IMR-90 (cell line): ENCODE data around the gene SECTM1. TPM values are rescaled to one million over a fixed set of nuclear protein-coding genes. Genes with fewer than 3 reads are reported as not detected.

Experiments
- ATAC-seq: fragments of 200-7000 bp; cut with Tn5 transposase; 2 replicates; pipeline ENCODE4 v1.9.1; 2020; ENCODE audit warnings: low read depth, mild to moderate bottlenecking, moderate library complexity
- BruUV-seq: library from RNA; stranded (reverse); fragments of 400-500 nt; replicated peaks from 2 replicates; lab custom pipeline; 2021; lab: Mats Ljungman, UMichigan
- CTCF ChIA-PET: fragments of 300-600 bp; formaldehyde crosslinking; extraction: SDS; loops from one replicate; lab custom pipeline; 2021; ENCODE audit warnings: antibody characterized with exemption; lab: Yijun Ruan, JAX
- POLR2A ChIA-PET: fragments of 300-600 bp; sonication (Branson Sonifier 250); formaldehyde crosslinking; loops from one replicate; lab custom pipeline; 2022; ENCODE audit warnings: antibody characterized with exemption; ENCODE audit not compliant: unreplicated experiment; lab: Charles Lee
- DNase-seq: peaks from one replicate; pipeline ENCODE4 v3.0.0; 2013
- H2AFZ ChIP-seq: replicated peaks from 2 replicates; pipeline ENCODE3; 2013; ENCODE audit warnings: low read length, mild to moderate bottlenecking; ENCODE audit not compliant: poor library complexity
- H2AK5ac ChIP-seq: 2 replicates; pipeline ENCODE4 v1.6.1; 2013; ENCODE audit warnings: low read depth, low read length, inconsistent platforms
- H2AK9ac ChIP-seq: replicated peaks from 2 replicates; pipeline ENCODE3; 2013; ENCODE audit warnings: mild to moderate bottlenecking, low read depth, low read length, moderate library complexity; ENCODE audit not compliant: poor library complexity
- H2BK120ac ChIP-seq: 2 replicates; pipeline ENCODE4 v1.6.1; 2013; ENCODE audit warnings: low read depth, low read length, inconsistent platforms
- H2BK15ac ChIP-seq: 3 replicates; pipeline ENCODE4 v1.6.1; 2013; ENCODE audit warnings: low read depth, low read length, inconsistent platforms
- H2BK20ac ChIP-seq: 2 replicates; pipeline ENCODE4 v1.6.1; 2013; ENCODE audit warnings: low read depth, mild to moderate bottlenecking, inconsistent platforms, low read length, moderate library complexity
- H2BK5ac ChIP-seq: 2 replicates; pipeline ENCODE4 v1.6.1; 2013; ENCODE audit warnings: mild to moderate bottlenecking, low read depth, low read length, inconsistent platforms; ENCODE audit not compliant: poor library complexity, severe bottlenecking
- H3K14ac ChIP-seq: replicated peaks from 2 replicates; pipeline ENCODE4 v1.6.1; 2013; ENCODE audit warnings: low read depth, low read length, inconsistent platforms
- H3K18ac ChIP-seq: 2 replicates; pipeline ENCODE4 v1.6.1; 2013; ENCODE audit warnings: low read depth, low read length, control low read depth
- H3K23ac ChIP-seq: 2 replicates; pipeline ENCODE4 v1.6.1; 2013; ENCODE audit warnings: low read depth, low read length, inconsistent platforms
- H3K27ac ChIP-seq: 2 replicates; pipeline ENCODE4 v1.5.1; 2013; ENCODE audit warnings: mild to moderate bottlenecking, control low read depth, low read length; ENCODE audit not compliant: insufficient read depth
- H3K27me3 ChIP-seq: 2 replicates; pipeline ENCODE4 v1.6.1; 2013; ENCODE audit warnings: low read length; ENCODE audit not compliant: control insufficient read depth, insufficient read depth
- H3K36me3 ChIP-seq: 2 replicates; pipeline ENCODE4 v1.6.1; 2013; ENCODE audit warnings: low read length, mixed read lengths; ENCODE audit not compliant: control insufficient read depth, insufficient read depth
- H3K4ac ChIP-seq: 2 replicates; pipeline ENCODE4 v1.6.1; 2013; ENCODE audit warnings: low read depth, low read length, inconsistent platforms
- H3K4me1 ChIP-seq: 2 replicates; pipeline ENCODE4 v1.6.1; 2013; ENCODE audit warnings: low read length, mixed read lengths; ENCODE audit not compliant: control insufficient read depth, insufficient read depth
- H3K4me2 ChIP-seq: 2 replicates; pipeline ENCODE4 v1.6.1; 2013; ENCODE audit warnings: low read depth, mild to moderate bottlenecking, control low read depth, low read length, moderate library complexity
- H3K4me3 ChIP-seq: 2 replicates; pipeline ENCODE4 v1.5.1; 2013; ENCODE audit warnings: low read depth, mild to moderate bottlenecking, control low read depth, low read length, moderate library complexity; ENCODE audit not compliant: insufficient read depth
- H3K56ac ChIP-seq: 2 replicates; pipeline ENCODE4 v1.6.1; 2013; ENCODE audit warnings: low read length, inconsistent platforms; ENCODE audit not compliant: insufficient read depth; ENCODE audit errors: extremely low read depth
- H3K79me1 ChIP-seq, 2 experiments: 2 replicates each; pipeline ENCODE4 v1.6.1; 2013; ENCODE audit warnings: low read length in 2 of 2, inconsistent platforms in 1 of 2, low read depth in 1 of 2
- H3K9ac ChIP-seq: 2 replicates; pipeline ENCODE4 v1.6.1; 2013; ENCODE audit warnings: low read depth, low read length, control low read depth
- H3K9me1 ChIP-seq: 2 replicates; pipeline ENCODE4 v1.6.1; 2013; ENCODE audit warnings: low read length, inconsistent platforms; ENCODE audit not compliant: insufficient read depth
- H3K9me3 ChIP-seq: 2 replicates; pipeline ENCODE4 v1.6.1; 2013; ENCODE audit warnings: low read length; ENCODE audit not compliant: control insufficient read depth, insufficient read depth
- H4K20me1 ChIP-seq: 2 replicates; pipeline ENCODE4 v1.6.1; 2013; ENCODE audit warnings: low read length, inconsistent platforms; ENCODE audit not compliant: insufficient read depth
- H4K5ac ChIP-seq: 2 replicates; pipeline ENCODE4 v1.6.1; 2013; ENCODE audit warnings: mild to moderate bottlenecking, low read depth, low read length, control low read depth
- H4K8ac ChIP-seq, 2 experiments: 2 replicates each; pipeline ENCODE4 v1.6.1; 2013; ENCODE audit warnings: low read depth in 2 of 2, low read length in 2 of 2, control low read depth in 1 of 2, inconsistent platforms in 1 of 2
- H4K91ac ChIP-seq: 2 replicates; pipeline ENCODE4 v1.6.1; 2013; ENCODE audit warnings: low read depth, low read length, inconsistent platforms; ENCODE audit not compliant: insufficient read depth
- BHLHE40 ChIP-seq: fragments of 150-350 bp; IDR thresholded peaks from 2 replicates; pipeline ENCODE4 v1.6.1; 2016; ENCODE audit warnings: mild to moderate bottlenecking, low read depth, low read length
- CEBPB ChIP-seq: IDR thresholded peaks from 2 replicates; pipeline ENCODE4 v1.6.1; 2012; ENCODE audit warnings: low read depth, low read length, improper control_type of control experiment
- CHD1 ChIP-seq: IDR thresholded peaks from 2 replicates; pipeline ENCODE4 v1.6.1; 2012; ENCODE audit warnings: low read depth, low read length, improper control_type of control experiment
- MAZ ChIP-seq: IDR thresholded peaks from 2 replicates; pipeline ENCODE4 v1.6.1; 2012; ENCODE audit warnings: low read depth, mild to moderate bottlenecking, low read length, improper control_type of control experiment, moderate library complexity, borderline replicate concordance
- MXI1 ChIP-seq: IDR thresholded peaks from 2 replicates; pipeline ENCODE4 v1.6.1; 2012; ENCODE audit warnings: low read depth, mild to moderate bottlenecking, low read length, moderate library complexity, borderline replicate concordance
- NFE2L2 ChIP-seq: fragments of 150-350 bp; IDR thresholded peaks from 2 replicates; pipeline ENCODE4 v1.6.1; 2016; ENCODE audit warnings: low read depth, mild to moderate bottlenecking, low read length
- WGBS, 2 experiments: methylation state at CpG; one replicate each; pipeline versions ENCODE4 v1.1.5 to v1.1.7; 2013; ENCODE audit warnings: missing lambda C conversion rate in 2 of 2; ENCODE audit not compliant: insufficient read length in 1 of 2; ENCODE audit errors: extremely low coverage in 2 of 2; 5-methylcytosine and 5-hydroxymethylcytosine counted together
- dilution Hi-C: fragments of 300-500 bp; cut with HindIII; formaldehyde crosslinking; loops from one replicate; pipeline ENCODE4 v1.14.3; 2018; ENCODE audit warnings: low sequenced_read_pairs; ENCODE audit not compliant: unreplicated experiment
- in situ Hi-C: fragments of 300-500 bp; cut with MboI; formaldehyde crosslinking; loops from 3 replicates; pipeline ENCODE4 v1.14.3; 2019; ENCODE audit warnings: low sequenced_read_pairs, inconsistent platforms, mixed read lengths
- intact Hi-C: fragments of 100-400 bp; cut with micrococcal nuclease; formaldehyde crosslinking; loops from 2 replicates; pipeline ENCODE4 v1.10.0; 2022
- polyA plus RNA-seq, 3 experiments: library from polyadenylated mRNA; depleted of rRNA; stranded (reverse); fragments of >200 nt; gene quantifications; 2 replicates each; pipeline ENCODE4 v1.2.3, GENCODE V29; 2012; ENCODE audit warnings: low replicate concordance in 1 of 3
- total RNA-seq: library from RNA; depleted of rRNA; stranded (reverse); fragments of >200 nt; gene quantifications from 2 replicates; pipeline ENCODE4 v1.2.3, GENCODE V29; 2012
- TF ChIP-seq, protein P1 (sequence below): conservative IDR thresholded peaks from 2 replicates; pipeline ENCODE4 v1.5.1; 2012; ENCODE audit warnings: mild to moderate bottlenecking, low read depth, low read length, improper control_type of control experiment
- TF ChIP-seq, protein P2 (sequence below): fragments of 150-350 bp; IDR thresholded peaks from 2 replicates; pipeline ENCODE4 v1.6.1; 2017; ENCODE audit warnings: mild to moderate bottlenecking, antibody characterized with exemption, low read length, low read depth

The SECTM1 gene
- total and polyA plus RNA-seq, 2 of the 4 experiments (the other 2 are of a cell fraction) = 2.3 to 4.4 TPM

DNA sequence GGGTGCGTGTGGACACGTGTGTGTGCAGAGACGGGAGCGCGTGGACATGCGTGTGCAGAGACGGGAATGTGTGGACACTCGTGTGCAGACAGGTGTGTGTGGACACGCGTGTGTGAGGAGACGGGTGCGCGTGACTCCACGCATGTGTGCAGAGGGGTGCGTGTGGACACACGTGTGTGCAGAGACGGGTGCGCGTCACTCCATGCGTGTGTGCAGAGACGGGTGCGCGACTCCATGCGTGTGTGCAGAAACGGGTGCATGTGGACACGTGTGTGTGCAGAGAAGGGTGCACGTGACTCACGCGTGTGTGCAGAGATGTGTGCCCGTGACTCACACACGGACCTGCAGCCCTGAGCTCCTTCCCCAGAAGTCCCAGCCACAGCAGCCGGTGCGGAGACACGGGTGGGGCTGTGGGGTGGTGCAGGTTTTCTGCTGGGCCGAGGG lies 13.9 kb downstream of the SECTM1 start:
- Histone ChIP-seq H3K56ac (no peak overlapping the region), H4K91ac (no peak overlapping the region), H2AK9ac (no peak overlapping the region), H4K20me1 (no peaks in the 10 kb centered on the region; the same call in 1 of the 2 replicates), H2BK20ac (no peak overlapping the region), H3K14ac (no peak overlapping the region; the same call in 1 of the 2 replicates), H4K8ac (no peak overlapping the region), H3K9me3 (no peaks in the 10 kb centered on the region), H3K4me2 (no peak overlapping the region), H3K23ac (no peak overlapping the region), H2AFZ (no peak overlapping the region), H3K27ac (no peak overlapping the region), H3K18ac (no peak overlapping the region), H2BK15ac (no peak overlapping the region), H3K4ac (no peak overlapping the region), H3K79me1 (no peaks in the 10 kb centered on the region), H2BK120ac (no peak overlapping the region), H3K27me3 (peaks cover 24% of the 10 kb centered on the region), H2BK5ac (no peak overlapping the region), H3K4me3 (no peak overlapping the region), H2AK5ac (no peak overlapping the region), H3K9me1 (peaks cover 7% of the 10 kb centered on the region; the same call in 1 of the 2 replicates), H3K9ac (no peak overlapping the region), H4K5ac (no peak overlapping the region), H3K36me3 (no peaks in the 10 kb centered on the region), H3K4me1 (no peaks in the 10 kb centered on the region)
- no TSS peak for BruUV-seq
- dilution Hi-C loops = no loop called here
- no peak for DNase-seq
- POLR2A ChIA-PET = no interaction called here
- in situ Hi-C loops = no loop called here
- TF ChIP-seq MAZ (no peak), CEBPB (no peak), MXI1 (no peak), BHLHE40 (no peak), CHD1 (no peak), NFE2L2 (no peak)
- TF ChIP-seq, protein P1, sequence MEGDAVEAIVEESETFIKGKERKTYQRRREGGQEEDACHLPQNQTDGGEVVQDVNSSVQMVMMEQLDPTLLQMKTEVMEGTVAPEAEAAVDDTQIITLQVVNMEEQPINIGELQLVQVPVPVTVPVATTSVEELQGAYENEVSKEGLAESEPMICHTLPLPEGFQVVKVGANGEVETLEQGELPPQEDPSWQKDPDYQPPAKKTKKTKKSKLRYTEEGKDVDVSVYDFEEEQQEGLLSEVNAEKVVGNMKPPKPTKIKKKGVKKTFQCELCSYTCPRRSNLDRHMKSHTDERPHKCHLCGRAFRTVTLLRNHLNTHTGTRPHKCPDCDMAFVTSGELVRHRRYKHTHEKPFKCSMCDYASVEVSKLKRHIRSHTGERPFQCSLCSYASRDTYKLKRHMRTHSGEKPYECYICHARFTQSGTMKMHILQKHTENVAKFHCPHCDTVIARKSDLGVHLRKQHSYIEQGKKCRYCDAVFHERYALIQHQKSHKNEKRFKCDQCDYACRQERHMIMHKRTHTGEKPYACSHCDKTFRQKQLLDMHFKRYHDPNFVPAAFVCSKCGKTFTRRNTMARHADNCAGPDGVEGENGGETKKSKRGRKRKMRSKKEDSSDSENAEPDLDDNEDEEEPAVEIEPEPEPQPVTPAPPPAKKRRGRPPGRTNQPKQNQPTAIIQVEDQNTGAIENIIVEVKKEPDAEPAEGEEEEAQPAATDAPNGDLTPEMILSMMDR = no peak
- TF ChIP-seq, protein P2, sequence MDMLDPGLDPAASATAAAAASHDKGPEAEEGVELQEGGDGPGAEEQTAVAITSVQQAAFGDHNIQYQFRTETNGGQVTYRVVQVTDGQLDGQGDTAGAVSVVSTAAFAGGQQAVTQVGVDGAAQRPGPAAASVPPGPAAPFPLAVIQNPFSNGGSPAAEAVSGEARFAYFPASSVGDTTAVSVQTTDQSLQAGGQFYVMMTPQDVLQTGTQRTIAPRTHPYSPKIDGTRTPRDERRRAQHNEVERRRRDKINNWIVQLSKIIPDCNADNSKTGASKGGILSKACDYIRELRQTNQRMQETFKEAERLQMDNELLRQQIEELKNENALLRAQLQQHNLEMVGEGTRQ = no peak
- 97% methylated on average over 21 of the region's 35 CpGs; no CpG with 5 or more reads in 1 of the 2 experiments for WGBS, 2 experiments
- intact Hi-C loops = loop anchor here (5.0 to 10.0 kb wide), 3 partner anchors 52 to 285 kb away; partner anchors contain the start of genes DCXR and RAC3
- ATAC-seq = no peak
- CTCF ChIA-PET = no interaction called here
